GM13976 (cell line): ENCODE results near the gene NGFR.

Experiments used
- DNase-seq: peaks from one replicate; pipeline ENCODE4 v3.0.0; 2012; ENCODE audit warnings: low spot score
- in situ Hi-C: fragments of 300-500 bp; cut with MboI; formaldehyde crosslinking; loops from one replicate; pipeline ENCODE4 v1.12.0; 2022; ENCODE audit warnings: low sequenced_read_pairs, mixed read lengths, inconsistent platforms; ENCODE audit not compliant: unreplicated experiment
- TF ChIP-seq, protein P1 (sequence below): IDR thresholded peaks from 2 replicates; pipeline ENCODE4 v1.5.1; 2012; ENCODE audit warnings: borderline replicate concordance, mild to moderate bottlenecking; ENCODE audit not compliant: insufficient read depth; ENCODE audit errors: extremely low read depth, missing control alignments, control extremely low read depth

NGFR gene

DNA sequence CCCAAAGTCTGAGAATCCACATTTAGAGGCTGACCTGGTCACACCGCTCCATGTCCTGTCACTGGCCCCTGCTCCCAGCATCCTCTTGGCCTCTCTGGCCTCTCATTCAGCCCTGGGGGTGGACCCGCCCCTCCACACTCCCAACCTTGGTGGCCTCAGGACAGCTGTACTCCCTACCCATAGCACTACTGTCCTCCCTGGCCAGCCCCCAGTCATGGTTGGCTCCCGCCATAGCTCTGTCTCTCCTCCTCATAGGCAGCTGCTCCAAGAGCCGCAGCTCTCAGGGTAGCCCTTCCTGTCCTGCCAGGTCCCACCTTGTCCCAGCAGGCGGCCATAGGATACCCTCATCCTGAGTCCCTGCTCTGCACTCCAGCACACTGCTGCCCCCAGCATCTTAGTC is 42.4 kb upstream of the NGFR start:
- in situ Hi-C loops, result no loop called here
- DNase-seq, result no peak
- TF ChIP-seq, protein P1, sequence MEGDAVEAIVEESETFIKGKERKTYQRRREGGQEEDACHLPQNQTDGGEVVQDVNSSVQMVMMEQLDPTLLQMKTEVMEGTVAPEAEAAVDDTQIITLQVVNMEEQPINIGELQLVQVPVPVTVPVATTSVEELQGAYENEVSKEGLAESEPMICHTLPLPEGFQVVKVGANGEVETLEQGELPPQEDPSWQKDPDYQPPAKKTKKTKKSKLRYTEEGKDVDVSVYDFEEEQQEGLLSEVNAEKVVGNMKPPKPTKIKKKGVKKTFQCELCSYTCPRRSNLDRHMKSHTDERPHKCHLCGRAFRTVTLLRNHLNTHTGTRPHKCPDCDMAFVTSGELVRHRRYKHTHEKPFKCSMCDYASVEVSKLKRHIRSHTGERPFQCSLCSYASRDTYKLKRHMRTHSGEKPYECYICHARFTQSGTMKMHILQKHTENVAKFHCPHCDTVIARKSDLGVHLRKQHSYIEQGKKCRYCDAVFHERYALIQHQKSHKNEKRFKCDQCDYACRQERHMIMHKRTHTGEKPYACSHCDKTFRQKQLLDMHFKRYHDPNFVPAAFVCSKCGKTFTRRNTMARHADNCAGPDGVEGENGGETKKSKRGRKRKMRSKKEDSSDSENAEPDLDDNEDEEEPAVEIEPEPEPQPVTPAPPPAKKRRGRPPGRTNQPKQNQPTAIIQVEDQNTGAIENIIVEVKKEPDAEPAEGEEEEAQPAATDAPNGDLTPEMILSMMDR, result no peak

DNA sequence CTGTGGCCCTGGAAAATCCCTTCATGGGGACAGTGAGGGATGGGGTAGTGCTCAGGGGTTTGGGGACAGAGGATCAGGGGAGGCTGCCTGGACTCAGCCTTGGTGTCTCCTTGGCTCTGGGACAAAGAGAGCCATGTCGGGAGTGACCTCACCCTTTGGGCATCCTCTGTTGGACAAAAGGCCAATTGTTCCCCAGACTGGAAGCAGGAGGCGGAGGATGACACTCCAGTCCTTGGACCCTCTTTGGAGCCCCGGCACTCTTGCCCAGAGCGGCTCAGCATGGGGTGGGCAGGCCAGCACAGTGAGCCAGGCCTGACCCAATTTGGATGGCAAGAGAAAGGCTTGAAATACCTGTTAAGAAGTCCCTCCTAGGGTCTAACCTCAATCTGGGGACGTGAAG is 41.0 kb upstream of the NGFR start:
- TF ChIP-seq, protein P1, result no peak
- DNase-seq, result no peak
- in situ Hi-C loops, result no loop called here

DNA sequence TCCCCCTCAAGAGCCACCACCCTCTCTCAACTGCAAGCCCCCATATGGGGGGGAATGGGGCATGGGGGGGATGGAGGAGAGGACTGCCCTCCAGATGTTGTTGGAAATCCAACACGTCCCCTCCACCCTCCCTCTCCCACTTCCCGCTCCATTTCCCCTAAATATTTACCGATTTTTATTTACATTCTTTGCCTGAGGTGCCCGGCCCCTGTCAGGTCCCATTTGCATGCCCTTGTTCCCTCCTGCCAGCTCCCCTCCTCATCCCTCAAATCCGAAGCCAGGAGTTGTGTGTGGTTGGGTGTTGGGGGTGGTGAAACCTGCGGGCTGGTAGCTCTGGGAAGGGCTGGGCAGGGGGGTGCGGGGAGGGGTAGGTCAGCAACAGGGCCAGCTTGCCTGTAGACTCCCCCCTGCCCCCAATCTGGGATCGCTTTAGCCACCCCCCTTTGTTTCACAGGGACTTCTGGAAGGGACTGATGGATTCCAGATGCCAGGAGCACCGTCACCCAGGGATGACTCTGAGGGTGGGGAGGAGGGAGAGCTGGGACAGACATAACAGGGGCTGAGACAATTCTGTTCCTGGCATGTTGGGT is 39.7 kb upstream of the NGFR start:
- in situ Hi-C loops, result no loop called here
- TF ChIP-seq, protein P1, result no peak
- no peak for DNase-seq

DNA sequence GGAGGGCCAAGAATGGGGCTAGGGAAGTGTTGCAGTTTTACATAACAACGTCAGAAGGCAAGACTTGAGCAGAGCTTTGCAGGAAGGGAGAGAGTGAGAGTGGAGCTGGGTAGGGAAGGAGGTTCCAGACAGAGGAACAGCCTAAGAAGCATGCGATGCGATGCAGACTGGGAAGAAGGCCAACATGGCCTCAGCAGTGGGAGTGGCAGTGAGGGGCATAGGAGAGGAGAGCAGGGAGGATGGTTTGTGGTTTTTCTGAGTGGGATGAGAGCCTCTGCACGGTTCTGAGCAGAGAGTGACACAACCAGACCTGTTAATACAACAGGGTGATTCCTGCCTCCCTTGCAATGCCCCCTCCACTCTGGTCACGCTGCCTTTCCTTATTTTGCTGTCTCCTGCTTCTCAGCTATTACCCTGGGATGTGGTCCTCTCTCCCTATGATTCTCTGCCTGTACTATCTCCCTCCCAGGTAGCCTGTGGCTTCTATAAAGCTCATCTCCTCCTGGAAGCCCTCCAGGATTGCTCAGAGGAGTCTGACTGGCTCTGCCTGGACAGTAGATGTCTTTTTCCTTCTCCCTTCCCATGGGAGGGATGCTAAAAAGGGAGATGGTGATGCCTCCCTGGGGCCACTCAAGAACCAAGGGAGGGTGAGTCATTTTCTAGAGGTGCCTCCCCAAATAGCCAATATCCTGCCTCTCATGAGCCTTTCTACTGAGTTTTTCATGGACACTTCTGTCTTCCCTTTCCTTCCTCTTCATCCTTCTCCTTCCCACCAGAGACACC is 38.7 kb upstream of the NGFR start:
- in situ Hi-C loops, result no loop called here
- no peak for DNase-seq
- TF ChIP-seq, protein P1, result no peak

GRCh38 chr17:49457564-49458535 is 37.2 kb upstream of the NGFR start:
- TF ChIP-seq, protein P1, result no peak
- in situ Hi-C loops, result no loop called here
- DNase-seq, result no peak

- TF ChIP-seq, protein P1, result no peak
- DNase-seq, result no peak
- in situ Hi-C loops, result no loop called here
Observed at GRCh38 chr17:49459401-49459984, 35.6 kb upstream of the NGFR start.
